ENCODE data around the gene STX8. TPM values are rescaled to one million over a fixed set of nuclear protein-coding genes. Genes with fewer than 3 reads are reported as not detected.
"Not testable (repeated sequence)": the region's sequence is repeated elsewhere in the genome, so short reads cannot be mapped to it uniquely, and the experiment has no call there.

Gene STX8
- total and polyA plus RNA-seq, 2 donors, result 68.4 to 101 TPM

GRCh38 chr17:9368631-9369030 lies 207.0 kb downstream of the STX8 start:
- Histone ChIP-seq H3K4me3 (ENCODE audit: low read depth, low read length) (no peak overlapping the region), H3K27ac (ENCODE audit: low read depth) (no peak overlapping the region), H3K4me1 (ENCODE audit: insufficient read depth) (no peaks in the 10 kb centered on the region), H3K36me3 (ENCODE audit: insufficient read depth) (no peaks in the 10 kb centered on the region)
- WGBS, result 88% methylated on average over 4 of the region's 4 CpGs
- DNase-seq (ENCODE audit: extremely low spot score), result no peak

- no peak for DNase-seq (ENCODE audit: extremely low spot score)
- WGBS, result 72% methylated on average over 2 of the region's 2 CpGs
These were observed 208.5 kb downstream of the STX8 start for GRCh38 chr17:9367156-9367555.

GRCh38 chr17:9364837-9365430 lies 210.7 kb downstream of the STX8 start:
- 49% methylated on average over 3 of the region's 3 CpGs for WGBS
- no peaks in the 10 kb centered on the region for H3K4me1 ChIP-seq (ENCODE audit: insufficient read depth)
- no peak overlapping the region for H3K27ac ChIP-seq (ENCODE audit: low read depth)
- no peak overlapping the region for H3K4me3 ChIP-seq (ENCODE audit: low read depth, low read length)
- no peak for DNase-seq (ENCODE audit: extremely low spot score)
- H3K36me3 ChIP-seq (ENCODE audit: insufficient read depth), result no peaks in the 10 kb centered on the region

More at GRCh38 chr17:9367156-9367555, 208.5 kb downstream of the STX8 start:
- Histone ChIP-seq H3K4me1 (ENCODE audit: insufficient read depth) (no peaks in the 10 kb centered on the region), H3K4me3 (ENCODE audit: low read depth, low read length) (no peak overlapping the region), H3K27ac (ENCODE audit: low read depth) (no peak overlapping the region), H3K36me3 (ENCODE audit: insufficient read depth) (no peaks in the 10 kb centered on the region)

- WGBS, result 86% methylated on average over 13 of the region's 13 CpGs
- no peak overlapping the region for H3K27ac ChIP-seq (ENCODE audit: low read depth)
- H3K4me3 ChIP-seq (ENCODE audit: low read depth, low read length), result no peak overlapping the region
- no peaks in the 10 kb centered on the region for H3K36me3 ChIP-seq (ENCODE audit: insufficient read depth)
- H3K4me1 ChIP-seq (ENCODE audit: insufficient read depth), result no peaks in the 10 kb centered on the region
- no peak for DNase-seq (ENCODE audit: extremely low spot score)
These were observed 211.9 kb downstream of the STX8 start for GRCh38 chr17:9363440-9364350.

- DNase-seq (ENCODE audit: extremely low spot score), result no peak
- Histone ChIP-seq H3K4me1 (ENCODE audit: insufficient read depth) (no peaks in the 10 kb centered on the region), H3K4me3 (ENCODE audit: low read depth, low read length) (no peak overlapping the region), H3K27ac (ENCODE audit: low read depth) (no peak overlapping the region), H3K36me3 (ENCODE audit: insufficient read depth) (no peaks in the 10 kb centered on the region)
- 76% methylated on average over 7 of the region's 7 CpGs for WGBS
These were observed 214.2 kb downstream of the STX8 start for GRCh38 chr17:9361188-9361955.

GRCh38 chr17:9360677-9361081 lies 214.9 kb downstream of the STX8 start:
- WGBS, result 71% methylated on average over 13 of the region's 13 CpGs
- Histone ChIP-seq H3K4me3 (ENCODE audit: low read depth, low read length) (no peak overlapping the region), H3K4me1 (ENCODE audit: insufficient read depth) (no peaks in the 10 kb centered on the region), H3K27ac (ENCODE audit: low read depth) (no peak overlapping the region), H3K36me3 (ENCODE audit: insufficient read depth) (no peaks in the 10 kb centered on the region)
- no peak for DNase-seq (ENCODE audit: extremely low spot score)

- no peak for DNase-seq (ENCODE audit: extremely low spot score)
- WGBS, result 87% methylated on average over 3 of the region's 3 CpGs
- Histone ChIP-seq H3K27ac (ENCODE audit: low read depth) (no peak overlapping the region), H3K4me1 (ENCODE audit: insufficient read depth) (no peaks in the 10 kb centered on the region), H3K4me3 (ENCODE audit: low read depth, low read length) (no peak overlapping the region), H3K36me3 (ENCODE audit: insufficient read depth) (no peaks in the 10 kb centered on the region)
These were observed 219.1 kb downstream of the STX8 start for GRCh38 chr17:9356488-9356911.

GRCh38 chr17:9355846-9356245 lies 219.8 kb downstream of the STX8 start:
- H3K4me1 ChIP-seq (ENCODE audit: insufficient read depth), result no peaks in the 10 kb centered on the region
- H3K36me3 ChIP-seq (ENCODE audit: insufficient read depth), result no peaks in the 10 kb centered on the region
- no peak overlapping the region for H3K4me3 ChIP-seq (ENCODE audit: low read depth, low read length)
- 90% methylated on average over 3 of the region's 3 CpGs for WGBS
- H3K27ac ChIP-seq (ENCODE audit: low read depth), result no peak overlapping the region
- no peak for DNase-seq (ENCODE audit: extremely low spot score)

GRCh38 chr17:9355231-9355630 lies 220.4 kb downstream of the STX8 start:
- H3K4me3 ChIP-seq (ENCODE audit: low read depth, low read length); DNase-seq (ENCODE audit: extremely low spot score); H3K4me1 ChIP-seq (ENCODE audit: insufficient read depth); H3K36me3 ChIP-seq (ENCODE audit: insufficient read depth); H3K27ac ChIP-seq (ENCODE audit: low read depth): not testable (repeated sequence)
- WGBS, result 98% methylated on average over 10 of the region's 10 CpGs

- DNase-seq (ENCODE audit: extremely low spot score), result no peak
- H3K4me1 ChIP-seq (ENCODE audit: insufficient read depth), result no peaks in the 10 kb centered on the region
- H3K4me3 ChIP-seq (ENCODE audit: low read depth, low read length), result no peak overlapping the region
- no peak overlapping the region for H3K27ac ChIP-seq (ENCODE audit: low read depth)
- no peaks in the 10 kb centered on the region for H3K36me3 ChIP-seq (ENCODE audit: insufficient read depth)
- 92% methylated on average over 6 of the region's 6 CpGs for WGBS
These were observed 225.5 kb downstream of the STX8 start for GRCh38 chr17:9350080-9350479.

- H3K36me3 ChIP-seq (ENCODE audit: insufficient read depth), result no peaks in the 10 kb centered on the region
- WGBS, result 84% methylated on average over 5 of the region's 5 CpGs
- no peaks in the 10 kb centered on the region for H3K4me1 ChIP-seq (ENCODE audit: insufficient read depth)
- DNase-seq (ENCODE audit: extremely low spot score), result no peak
- no peak overlapping the region for H3K4me3 ChIP-seq (ENCODE audit: low read depth, low read length)
- no peak overlapping the region for H3K27ac ChIP-seq (ENCODE audit: low read depth)
These were observed 229.2 kb downstream of the STX8 start for GRCh38 chr17:9346296-9346926.

- no peaks in the 10 kb centered on the region for H3K36me3 ChIP-seq (ENCODE audit: insufficient read depth)
- no peak overlapping the region for H3K27ac ChIP-seq (ENCODE audit: low read depth)
- no peak overlapping the region for H3K4me3 ChIP-seq (ENCODE audit: low read depth, low read length)
- DNase-seq (ENCODE audit: extremely low spot score), result no peak
- 52% methylated on average over 5 of the region's 5 CpGs for WGBS
- no peaks in the 10 kb centered on the region for H3K4me1 ChIP-seq (ENCODE audit: insufficient read depth)
These were observed 232.1 kb downstream of the STX8 start for GRCh38 chr17:9343516-9343915.

GRCh38 chr17:9342225-9342624 lies 233.4 kb downstream of the STX8 start:
- 94% methylated on average over 8 of the region's 8 CpGs for WGBS
- Histone ChIP-seq H3K27ac (ENCODE audit: low read depth) (no peak overlapping the region), H3K4me1 (ENCODE audit: insufficient read depth) (no peaks in the 10 kb centered on the region), H3K36me3 (ENCODE audit: insufficient read depth) (no peaks in the 10 kb centered on the region), H3K4me3 (ENCODE audit: low read depth, low read length) (no peak overlapping the region)
- DNase-seq (ENCODE audit: extremely low spot score), result no peak

Data from urinary bladder (tissue), 4 donors.